ENCODE measurements around the gene DGKZ.

- TF ChIP-seq MAX (IDR thresholded peaks at IDR 0.05; ENCODE audit: insufficient read depth, insufficient read length) (no peak), POLR2A (IDR thresholded peaks at IDR 0.05; ENCODE audit: low read depth, low read length) (no peak), POLR2AphosphoS5 (IDR thresholded peaks at IDR 0.05; ENCODE audit: insufficient read depth, low read depth, low read length) (no peak), EZH2 (IDR thresholded peaks at IDR 0.05; ENCODE audit: borderline replicate concordance, low read depth, low read length, severe bottlenecking) (no peak), CTCF (IDR thresholded peaks at IDR 0.05; ENCODE audit: extremely low read depth in 1 of 2, insufficient read depth in 1 of 2, low read depth in 1 of 2, low read length in 2 of 2) (no peak)
These were observed 26.8 kb downstream of the DGKZ start for GRCh38 chr11:46373787-46374740.
